ENCODE results near the gene ZNRD2. TPM values are rescaled to one million over a fixed set of nuclear protein-coding genes. Genes with fewer than 3 reads are reported as not detected.

The ZNRD2 gene
- total RNA-seq, 2 experiments from 2014 or later: 38.7 to 39.9 TPM

GRCh38 chr11:65575568-65576231 is 5.4 kb downstream of the ZNRD2 start, which contains the start of gene EHBP1L1:
EHBP1L1 (plus strand) TSS chr11:65576053; CDS start chr11:65576303, 250 bp downstream.
- peak; percentile 30 for ATAC-seq (ENCODE audit: poor library complexity)
- H3K9me3 Mint-ChIP-seq: no peaks in the 10 kb centered on the region
- intact Hi-C loops (cut with DNase I, micrococcal nuclease): loop anchor here in 1 of 2 experiments (2.0 to 10.0 kb wide), 2 partner anchors 39 to 51 kb away; partner anchors contain the start of genes MAP3K11, PCNX3 and SCYL1

GRCh38 chr11:65576232-65576866 is 6.1 kb downstream of the ZNRD2 start:
- intact Hi-C loops (cut with DNase I, micrococcal nuclease): loop anchor here in 1 of 2 experiments (10.0 kb wide), 1 partner anchor 52 kb away; the partner anchor contains the start of gene SCYL1
- Histone ChIP-seq H3K27me3 (ENCODE audit: control insufficient read depth in 1 of 2, insufficient read depth in 2 of 2, low read length in 2 of 2) (no peaks in the 10 kb centered on the region), H3K36me3 (ENCODE audit: insufficient read depth, low read length) (peaks cover 46% of the 10 kb centered on the region), H3K4me3 (ENCODE audit: low read length) (peak overlapping the region; percentile 71), H3K9me3 (ENCODE audit: control insufficient read depth in 1 of 2, insufficient read depth in 1 of 2, low read length in 2 of 2) (no peaks in the 10 kb centered on the region), H3K4me1 (ENCODE audit: insufficient read depth, low read length) (peaks cover 71% of the 10 kb centered on the region), H3K27ac (ENCODE audit: low read depth in 1 of 2, low read length in 2 of 2) (peak overlapping the region; percentile 56 to 57)
- Mint-ChIP-seq H3K9me3 (no peaks in the 10 kb centered on the region), H3K27me3 (no peaks in the 10 kb centered on the region), H3K27ac (peak overlapping the region; percentile 37), H3K36me3 (ENCODE audit: low read depth) (peaks cover 50% of the 10 kb centered on the region), H3K4me3 (peak overlapping the region; percentile 90), H3K4me1 (ENCODE audit: low read depth) (peaks cover 51% of the 10 kb centered on the region)
- CTCF ChIA-PET: interaction anchor here (1.3 to 4.1 kb wide), 4 partner anchors 12 to 36 kb away, joined by 6 to 31 read pairs (median 20); no protein-coding TSS in a partner anchor
- ATAC-seq (ENCODE audit: poor library complexity) (no peak), DNase-seq (peak in 2 of 14 experiments; percentile 41 to 56)
- TF ChIP-seq CTCF (IDR thresholded peaks at IDR 0.05): no peak
- POLR2A ChIA-PET: interaction anchor here (0.6 to 3.6 kb wide), 21 partner anchors 10 to 454 kb away, joined by 3 to 42 read pairs (median 9); partner anchors contain the start of genes CCDC85B, FAU, MALAT1 and MRPL49

More at GRCh38 chr11:65575568-65576231, 5.4 kb downstream of the ZNRD2 start, which contains the start of gene EHBP1L1:
- peak; percentile 60 to 91 (median 79) for DNase-seq
- H3K4me1 Mint-ChIP-seq (ENCODE audit: low read depth): peaks cover 57% of the 10 kb centered on the region
- peaks cover 39% of the 10 kb centered on the region for H3K36me3 ChIP-seq (ENCODE audit: insufficient read depth, low read length)
- H3K4me3 Mint-ChIP-seq: peak within 1 kb of the TSS; percentile 98
- POLR2A ChIA-PET: interaction anchor here (0.6 to 3.6 kb wide), 26 partner anchors 10 to 454 kb away, joined by 3 to 42 read pairs (median 8); partner anchors contain the start of genes CCDC85B, FAU, LTBP3 and MALAT1
- H3K27ac Mint-ChIP-seq: peak within 1 kb of the TSS; percentile 98
- peaks cover 77% of the 10 kb centered on the region for H3K4me1 ChIP-seq (ENCODE audit: insufficient read depth, low read length)
- H3K27me3 ChIP-seq (ENCODE audit: control insufficient read depth in 1 of 2, insufficient read depth in 2 of 2, low read length in 2 of 2): no peaks in the 10 kb centered on the region
- H3K27ac ChIP-seq (ENCODE audit: low read depth in 1 of 2, low read length in 2 of 2): peak within 1 kb of the TSS; percentile 87 to 99
- no peaks in the 10 kb centered on the region for H3K9me3 ChIP-seq (ENCODE audit: control insufficient read depth in 1 of 2, insufficient read depth in 1 of 2, low read length in 2 of 2)
- CTCF ChIA-PET: interaction anchor here (0.9 to 4.1 kb wide), 4 partner anchors 13 to 36 kb away, joined by 3 to 31 read pairs (median 20); no protein-coding TSS in a partner anchor
- H3K4me3 ChIP-seq (ENCODE audit: low read length): peak within 1 kb of the TSS; percentile 89
- TF ChIP-seq CTCF (IDR thresholded peaks at IDR 0.05): no peak
- peaks cover 46% of the 10 kb centered on the region for H3K36me3 Mint-ChIP-seq (ENCODE audit: low read depth)
- no peaks in the 10 kb centered on the region for H3K27me3 Mint-ChIP-seq

Measured in CD4-positive, alpha-beta T cell (primary cell).